Astrocyte of the hippocampus (primary cell): Measurements from ENCODE around the gene RAE1.

Experiments used
- DNase-seq: peaks from one replicate; pipeline ENCODE4 v3.0.0; 2011; ENCODE audit warnings: low read depth, low spot score

Gene RAE1

GRCh38 chr20:57372157-57372556 lies 21.1 kb downstream of the RAE1 start:
- no peak for DNase-seq

GRCh38 chr20:57372581-57373350 lies 21.7 kb downstream of the RAE1 start:
- DNase-seq, result no peak

GRCh38 chr20:57374343-57374930 lies 23.4 kb downstream of the RAE1 start:
- no peak for DNase-seq

GRCh38 chr20:57374931-57375651 lies 24.0 kb downstream of the RAE1 start:
- DNase-seq, result no peak

GRCh38 chr20:57375652-57376230 lies 24.7 kb downstream of the RAE1 start:
- DNase-seq, result no peak

GRCh38 chr20:57377350-57377749 lies 26.3 kb downstream of the RAE1 start:
- no peak for DNase-seq

- no peak for DNase-seq
Measured at GRCh38 chr20:57378107-57378506, 27.1 kb downstream of the RAE1 start.

GRCh38 chr20:57378646-57379262 lies 27.7 kb downstream of the RAE1 start:
- no peak for DNase-seq

GRCh38 chr20:57379263-57379647 lies 28.2 kb downstream of the RAE1 start:
- DNase-seq, result no peak

- no peak for DNase-seq
Measured at GRCh38 chr20:57380081-57380750, 29.2 kb downstream of the RAE1 start.

- DNase-seq, result peak; percentile 85
Measured at GRCh38 chr20:57381596-57382503, 30.8 kb downstream of the RAE1 start.

- no peak for DNase-seq
Measured at GRCh38 chr20:57382516-57382915, 31.5 kb downstream of the RAE1 start.

GRCh38 chr20:57383447-57384347 lies 32.6 kb downstream of the RAE1 start:
- no peak for DNase-seq

GRCh38 chr20:57384486-57384885 lies 33.4 kb downstream of the RAE1 start:
- no peak for DNase-seq

GRCh38 chr20:57384953-57385761 lies 34.1 kb downstream of the RAE1 start:
- DNase-seq, result no peak

GRCh38 chr20:57385940-57386339 lies 34.9 kb downstream of the RAE1 start:
- DNase-seq, result no peak

- no peak for DNase-seq
Measured at GRCh38 chr20:57386762-57387161, 35.7 kb downstream of the RAE1 start.

- DNase-seq, result no peak
Measured at GRCh38 chr20:57387463-57387862, 36.4 kb downstream of the RAE1 start.
